Measurements from ENCODE around the gene IQCH.

- TF ChIP-seq CTCF (conservative IDR thresholded peaks at IDR 0.05 in 1 of 2, IDR thresholded peaks at IDR 0.05 in 1 of 2; ENCODE audit: extremely low read depth in 1 of 2, insufficient read depth in 1 of 2, low read depth in 1 of 2, low read length in 2 of 2) (no peak), EZH2 (IDR thresholded peaks at IDR 0.05; ENCODE audit: borderline replicate concordance, low read length) (no peak)
These were observed 26.7 kb upstream of the IQCH start for GRCh38 chr15:67227846-67228245.

All from mammary epithelial cell (primary cell).